ENCODE measurements around the gene XYLT2.

DNA sequence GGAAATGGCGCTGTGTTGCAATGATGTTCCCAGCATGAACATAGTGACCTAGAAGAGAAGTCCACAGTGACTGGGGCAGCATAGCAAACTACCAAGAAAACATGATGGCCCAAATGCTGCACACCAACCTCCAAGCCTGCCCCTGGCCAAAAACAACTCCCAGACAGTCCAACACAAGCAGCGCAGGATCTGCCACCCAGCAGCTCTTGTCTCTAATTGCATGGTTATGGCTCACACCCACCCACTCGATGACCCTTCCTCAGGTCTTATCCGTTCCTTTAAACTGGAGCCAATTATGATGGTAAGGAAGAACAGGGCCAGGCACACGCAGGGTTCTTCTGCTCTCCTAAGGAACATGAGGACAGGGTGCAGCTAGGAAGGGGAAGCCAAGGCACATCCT is 24.1 kb downstream of the XYLT2 start:
- TF ChIP-seq RARB (CRISPR knock-in tag; IDR thresholded peaks at IDR 0.05) (no peak), HOXA7 (CRISPR knock-in tag; IDR thresholded peaks at IDR 0.05) (no peak)
